GM20000 (cell line): ENCODE data around the gene CAMTA1.

Experiments
- DNase-seq: peaks from one replicate; pipeline ENCODE4 v3.0.0; 2012; ENCODE audit warnings: low spot score
- TF ChIP-seq, protein P1 (sequence below): IDR thresholded peaks from 2 replicates; pipeline ENCODE4 v1.5.1; 2012; ENCODE audit warnings: mild to moderate bottlenecking, control low read depth; ENCODE audit errors: extremely low read depth, missing control alignments

The CAMTA1 gene

DNA sequence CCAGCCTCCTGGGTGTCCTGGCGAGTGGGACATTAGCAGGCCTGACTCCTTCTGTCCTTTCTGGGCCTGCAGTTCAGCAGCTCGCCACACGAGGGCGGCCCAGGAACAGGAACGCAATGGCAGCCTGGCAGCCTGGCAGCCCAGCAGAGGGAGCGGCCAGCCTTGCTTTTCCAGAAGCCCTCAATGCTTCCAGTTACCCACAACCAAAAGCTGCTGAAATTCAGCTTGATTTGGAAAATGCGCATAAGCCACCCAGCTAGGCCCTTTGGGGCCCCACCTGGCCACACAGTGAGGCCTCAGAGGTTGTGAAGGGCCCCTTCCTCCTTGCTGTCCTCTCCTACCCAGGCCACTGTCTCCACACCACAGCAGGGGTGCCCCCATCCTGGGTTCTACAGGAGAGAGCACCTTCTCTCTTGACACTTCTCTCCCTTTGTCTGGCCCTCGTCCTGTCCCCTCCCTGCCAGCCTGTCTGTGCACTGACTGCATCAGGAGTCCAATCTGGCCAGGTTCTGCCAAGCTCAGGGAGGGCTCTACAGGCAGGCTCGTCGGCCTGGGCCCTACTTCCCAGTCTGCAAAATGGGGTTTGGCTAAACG, 882.5 kb downstream of the CAMTA1 start:
- peak; percentile 92 for DNase-seq
- TF ChIP-seq, protein P1, sequence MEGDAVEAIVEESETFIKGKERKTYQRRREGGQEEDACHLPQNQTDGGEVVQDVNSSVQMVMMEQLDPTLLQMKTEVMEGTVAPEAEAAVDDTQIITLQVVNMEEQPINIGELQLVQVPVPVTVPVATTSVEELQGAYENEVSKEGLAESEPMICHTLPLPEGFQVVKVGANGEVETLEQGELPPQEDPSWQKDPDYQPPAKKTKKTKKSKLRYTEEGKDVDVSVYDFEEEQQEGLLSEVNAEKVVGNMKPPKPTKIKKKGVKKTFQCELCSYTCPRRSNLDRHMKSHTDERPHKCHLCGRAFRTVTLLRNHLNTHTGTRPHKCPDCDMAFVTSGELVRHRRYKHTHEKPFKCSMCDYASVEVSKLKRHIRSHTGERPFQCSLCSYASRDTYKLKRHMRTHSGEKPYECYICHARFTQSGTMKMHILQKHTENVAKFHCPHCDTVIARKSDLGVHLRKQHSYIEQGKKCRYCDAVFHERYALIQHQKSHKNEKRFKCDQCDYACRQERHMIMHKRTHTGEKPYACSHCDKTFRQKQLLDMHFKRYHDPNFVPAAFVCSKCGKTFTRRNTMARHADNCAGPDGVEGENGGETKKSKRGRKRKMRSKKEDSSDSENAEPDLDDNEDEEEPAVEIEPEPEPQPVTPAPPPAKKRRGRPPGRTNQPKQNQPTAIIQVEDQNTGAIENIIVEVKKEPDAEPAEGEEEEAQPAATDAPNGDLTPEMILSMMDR, result peak; percentile 100

DNA sequence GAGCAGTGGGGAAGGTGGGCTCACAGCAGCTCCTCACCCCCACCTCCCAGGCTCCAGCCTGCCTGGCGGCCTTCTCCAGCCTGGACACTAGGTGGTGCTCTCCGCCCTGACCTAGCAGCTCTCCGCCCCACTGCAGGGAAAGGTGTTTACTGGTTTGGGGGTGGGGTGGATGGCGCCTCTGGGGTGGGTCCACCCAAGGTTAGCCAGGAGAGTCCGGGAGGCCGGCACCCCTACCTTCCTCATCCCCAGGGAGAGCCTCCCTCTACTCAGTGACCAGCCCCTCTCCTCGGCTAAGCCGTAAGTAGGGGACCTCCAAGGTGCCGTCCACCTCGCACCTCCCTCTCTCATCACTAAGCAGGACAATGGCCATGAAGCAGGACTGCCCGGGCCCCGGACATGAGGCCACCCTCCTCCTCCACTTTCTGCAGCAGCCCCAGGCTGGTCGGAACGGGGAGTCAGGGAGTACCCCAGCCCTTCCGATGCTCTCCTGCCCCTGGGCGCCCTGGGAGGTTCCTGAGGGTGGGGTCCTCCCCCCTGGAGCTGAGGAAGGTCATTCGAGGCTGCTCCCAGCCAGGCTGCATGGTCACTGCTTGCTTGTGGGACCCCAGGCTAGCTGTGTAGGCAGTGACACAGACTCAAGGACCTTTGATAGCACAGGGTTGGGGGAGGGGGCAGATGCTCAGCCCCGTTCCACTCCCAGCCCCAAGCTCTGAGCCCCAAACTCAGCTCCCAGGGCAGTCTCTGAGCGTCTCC, 884.5 kb downstream of the CAMTA1 start:
- peak; percentile 84 for DNase-seq
- TF ChIP-seq, protein P1, result peak; percentile 84

DNA sequence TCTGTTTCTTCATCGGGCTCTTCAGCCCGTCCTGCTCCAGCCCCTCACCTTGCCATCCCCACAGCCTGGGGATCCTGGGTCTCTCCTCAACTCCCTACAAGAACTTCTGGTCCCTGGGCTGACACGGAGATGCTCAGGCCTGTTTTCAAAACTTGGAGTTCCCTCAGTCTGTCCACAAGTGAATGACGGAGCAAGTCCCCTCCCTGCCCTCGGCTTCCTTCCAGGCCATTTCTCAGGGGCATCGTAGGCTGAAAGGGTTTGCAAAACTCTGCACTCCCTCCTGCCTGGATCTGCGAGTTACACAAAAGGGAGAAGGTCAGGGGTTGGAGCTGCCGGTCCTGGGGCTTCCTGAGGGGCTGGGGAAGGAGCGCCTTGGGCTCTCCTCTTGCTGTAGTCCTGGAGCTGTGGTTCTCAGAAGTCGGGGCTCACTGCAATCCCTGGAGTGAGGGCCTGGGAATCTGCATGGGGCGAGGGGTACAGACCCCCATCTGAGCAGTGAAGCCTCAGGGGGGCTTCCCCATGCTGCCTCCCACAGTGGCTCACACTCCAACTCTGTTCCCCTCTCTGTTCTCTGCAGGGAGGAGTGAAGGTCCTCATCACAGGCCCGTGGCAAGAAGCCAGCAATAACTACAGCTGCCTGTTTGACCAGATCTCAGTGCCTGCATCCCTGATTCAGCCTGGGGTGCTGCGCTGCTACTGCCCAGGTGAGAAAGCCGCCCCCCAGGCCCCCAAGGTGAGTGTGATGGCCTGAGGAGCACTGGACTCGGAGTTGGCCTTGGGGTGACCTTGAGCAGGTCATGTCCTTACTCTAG, 885.3 kb downstream of the CAMTA1 start:
- TF ChIP-seq, protein P1, result no peak

DNA sequence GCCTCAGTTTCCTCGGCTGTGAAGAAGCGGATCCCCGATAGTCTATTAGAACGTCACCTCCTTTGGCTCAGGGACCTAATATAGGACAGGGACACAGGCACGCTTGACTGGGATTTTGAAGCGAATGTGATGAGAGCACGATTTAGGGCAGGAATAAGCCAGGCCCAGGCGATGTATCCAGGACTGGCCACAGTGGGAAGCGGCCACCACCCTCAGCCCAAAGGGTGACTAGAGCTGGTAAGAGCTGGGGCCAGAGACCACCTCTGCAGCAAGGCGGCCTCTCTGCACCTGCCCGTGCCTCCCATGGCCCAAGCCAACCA, 885.9 kb downstream of the CAMTA1 start:
- DNase-seq, result no peak
- TF ChIP-seq, protein P1, result no peak

More for the DNA sequence above, 885.3 kb downstream of the CAMTA1 start:
- DNase-seq, result no peak

DNA sequence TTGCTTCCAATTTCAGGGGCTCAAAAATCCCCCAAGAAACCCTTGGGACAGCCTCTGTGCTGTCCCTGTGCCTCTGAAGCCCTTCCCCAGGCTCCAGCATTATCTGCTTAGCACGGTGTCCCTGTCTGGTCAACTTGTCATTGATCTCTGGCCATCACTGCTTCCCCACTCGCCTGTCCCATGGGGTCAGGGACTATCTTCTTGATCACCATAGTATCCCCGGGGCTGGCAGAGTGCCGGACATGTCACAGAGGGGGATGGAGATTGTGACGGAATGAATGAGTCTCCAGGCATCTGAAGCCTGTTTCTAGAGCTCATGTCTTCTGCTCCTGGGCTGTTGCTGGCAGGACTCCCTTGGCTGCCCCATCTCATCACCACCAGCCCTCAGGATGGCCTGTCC, 886.4 kb downstream of the CAMTA1 start:
- DNase-seq, result no peak
- TF ChIP-seq, protein P1, result no peak

DNA sequence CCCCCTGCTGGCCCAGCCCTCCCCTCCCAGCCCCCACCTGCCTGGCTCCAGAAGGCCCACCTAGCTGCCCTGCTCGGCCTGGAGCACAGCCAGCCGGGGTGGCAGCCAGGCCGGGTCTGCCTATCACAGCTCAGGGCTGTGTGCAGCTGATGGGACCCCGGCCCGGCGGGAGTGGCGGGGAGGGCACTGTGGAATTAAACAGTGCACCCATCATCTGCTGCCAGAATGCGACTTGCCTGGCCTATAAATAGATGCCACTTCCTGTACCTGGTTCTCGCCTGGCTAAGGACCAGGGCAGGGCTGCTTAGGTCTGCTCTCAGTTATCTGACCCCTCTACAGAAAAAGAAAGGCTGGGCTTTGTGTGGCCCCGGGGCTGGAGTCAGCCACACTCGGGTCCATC, 887.6 kb downstream of the CAMTA1 start:
- no peak for DNase-seq
- TF ChIP-seq, protein P1, result no peak

DNA sequence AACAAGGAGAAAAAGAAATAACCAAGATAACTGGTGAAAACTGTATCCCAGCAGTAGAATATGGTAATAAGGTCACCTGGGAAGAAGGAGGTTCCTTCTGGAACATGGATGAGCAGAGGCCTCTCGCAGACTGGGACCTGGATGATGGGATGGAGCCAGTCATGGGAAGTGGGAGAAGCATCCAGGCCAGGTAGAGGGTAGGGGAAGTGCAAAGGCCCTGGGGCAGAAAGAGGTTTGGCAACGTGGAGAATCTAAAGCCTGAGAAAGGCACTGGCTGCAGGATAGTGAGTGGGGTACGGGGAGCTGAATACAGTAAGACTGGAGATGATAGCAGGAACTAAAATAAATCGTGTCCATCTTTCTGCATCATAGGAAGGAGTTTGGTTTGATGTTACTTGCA, 889.7 kb downstream of the CAMTA1 start:
- no peak for DNase-seq
- TF ChIP-seq, protein P1, result no peak
